HCT116 (cell line): ENCODE results near the gene IL18RAP. TPM values are rescaled to one million over a fixed set of nuclear protein-coding genes. Genes with fewer than 3 reads are reported as not detected.

ENCODE experiments used
- ATAC-seq: fragments of 200-7000 bp; cut with Tn5 transposase; 2 replicates; pipeline ENCODE4 v1.9.1; 2020; ENCODE audit warnings: mild to moderate bottlenecking, moderate library complexity
- BruUV-seq: library from RNA; stranded (reverse); fragments of 400-500 nt; replicated peaks from 2 replicates; lab custom pipeline; 2021; lab: Mats Ljungman, UMichigan
- CTCF ChIA-PET: fragments of 300-600 bp; sonication (Branson Sonifier 250); formaldehyde crosslinking; loops from one replicate; lab custom pipeline; 2021; ENCODE audit warnings: antibody characterized with exemption; lab: Charles Lee
- POLR2A ChIA-PET: fragments of 300-600, 350-600 bp; sonication (Branson Sonifier 250); formaldehyde crosslinking; loops from one replicate; lab custom pipeline; 2021; ENCODE audit warnings: antibody characterized with exemption; lab: Charles Lee
- RAD21 ChIA-PET, 2 experiments: fragments of 300-600 bp; sonication (Branson Sonifier 250); formaldehyde crosslinking; loops; one replicate each; lab custom pipeline; 2023; ENCODE audit warnings: low total read pairs in 2 of 2; ENCODE audit not compliant: uncharacterized antibody in 2 of 2, unreplicated experiment in 2 of 2, low non-redundant PET in 1 of 2; lab: Charles Lee
- DNase-seq: peaks from one replicate; pipeline ENCODE4 v3.0.0-alpha.2; 2010; ENCODE audit warnings: low read depth, low spot score
- H2AFZ ChIP-seq: fragments of 200-600 bp; shearing (Covaris generic), sonication (generic); 2 replicates; pipeline ENCODE4 v1.6.1; 2017; ENCODE audit warnings: low read depth, mixed run types, mixed read lengths, antibody characterized with exemption, low read length; ENCODE audit not compliant: poor library complexity, severe bottlenecking
- H3K27ac ChIP-seq: 2 replicates; pipeline ENCODE4 v1.5.1; 2012; ENCODE audit warnings: low read depth, low read length
- H3K27me3 ChIP-seq: fragments of 200-600 bp; sonication (generic); 2 replicates; pipeline ENCODE4 v1.6.1; 2016; ENCODE audit warnings: mixed run types, low read length, mixed read lengths; ENCODE audit not compliant: insufficient read depth
- H3K36me3 ChIP-seq, 2 experiments: fragments of 200-500 bp in 1 of 2; fragments of 200-600 bp in 1 of 2; sonication (Bioruptor generic) in 1 of 2; sonication (generic) in 1 of 2; 2 replicates each; pipeline versions ENCODE4 v1.5.1 to v1.6.1; 2014 to 2016; ENCODE audit warnings: low read length in 2 of 2, inconsistent platforms in 1 of 2, mixed read lengths in 1 of 2, mixed run types in 1 of 2; ENCODE audit not compliant: insufficient read depth in 2 of 2, control insufficient read depth in 1 of 2
- H3K4me1 ChIP-seq, 2 experiments: fragments of 200-600 bp in 1 of 2; sonication (generic) in 1 of 2; 2 replicates each; pipeline versions ENCODE4 v1.5.1 to v1.6.1; 2012 to 2017; ENCODE audit warnings: low read length in 2 of 2, inconsistent platforms in 1 of 2, mild to moderate bottlenecking in 1 of 2, mixed read lengths in 1 of 2, mixed run types in 1 of 2, moderate library complexity in 1 of 2; ENCODE audit not compliant: insufficient read depth in 2 of 2, control insufficient read depth in 1 of 2
- H3K4me2 ChIP-seq: fragments of 200-600 bp; sonication (generic); 2 replicates; pipeline ENCODE4 v1.6.1; 2017; ENCODE audit warnings: mixed run types, low read length, mixed read lengths
- H3K4me3 ChIP-seq, 2 experiments: fragments of 200-600 bp in 1 of 2; sonication (generic) in 1 of 2; replicated peaks in 1 of 2; 2 replicates each; pipeline ENCODE4 v1.5.1; 2011 to 2016; ENCODE audit warnings: low read length in 2 of 2, control low read depth in 1 of 2, low read depth in 1 of 2, mild to moderate bottlenecking in 1 of 2, mixed read lengths in 1 of 2, mixed run types in 1 of 2
- H3K79me2 ChIP-seq: fragments of 200-600 bp; sonication (generic); 2 replicates; pipeline ENCODE4 v1.6.1; 2017; ENCODE audit warnings: mild to moderate bottlenecking, mixed run types, low read length, moderate library complexity, mixed read lengths; ENCODE audit not compliant: insufficient read depth
- H3K9ac ChIP-seq: fragments of 200-600 bp; sonication (generic); 2 replicates; pipeline ENCODE4 v1.6.1; 2016; ENCODE audit warnings: low read length, mixed read lengths
- H3K9me2 ChIP-seq: fragments of 200-600 bp; sonication (generic), shearing (Covaris generic); 2 replicates; pipeline ENCODE4 v1.6.1; 2017; ENCODE audit warnings: mixed run types, mild to moderate bottlenecking, moderate library complexity; ENCODE audit not compliant: insufficient read depth
- H3K9me3 ChIP-seq, 2 experiments: fragments of 200-500 bp in 1 of 2; fragments of 200-600 bp in 1 of 2; sonication (Bioruptor generic) in 1 of 2; sonication (generic) in 1 of 2; 2 replicates each; pipeline ENCODE4 v1.6.1; 2014 to 2017; ENCODE audit warnings: low read length in 2 of 2, mixed read lengths in 2 of 2, inconsistent platforms in 1 of 2, low read depth in 1 of 2, mild to moderate bottlenecking in 1 of 2, mixed run types in 1 of 2, moderate library complexity in 1 of 2; ENCODE audit not compliant: control insufficient read depth in 1 of 2, insufficient read depth in 1 of 2
- H4K20me1 ChIP-seq: fragments of 200-600 bp; sonication (generic), shearing (Covaris generic); 2 replicates; pipeline ENCODE4 v1.6.1; 2017; ENCODE audit warnings: mixed run types, mild to moderate bottlenecking, moderate library complexity; ENCODE audit not compliant: insufficient read depth
- ATF3 ChIP-seq: IDR thresholded peaks from 2 replicates; pipeline ENCODE4 v1.6.1; 2012
- CBX3 ChIP-seq: IDR thresholded peaks from 2 replicates; pipeline ENCODE4 v1.6.1; 2012; ENCODE audit warnings: low read depth
- CEBPB ChIP-seq: IDR thresholded peaks from 2 replicates; pipeline ENCODE4 v1.6.1; 2012; ENCODE audit warnings: low read depth
- CTCF ChIP-seq, 3 experiments: fragments of 200-600 bp in 1 of 3; sonication (generic) in 1 of 3; IDR thresholded peaks in 2 of 3; conservative IDR thresholded peaks in 1 of 3; 2 replicates each; pipeline ENCODE4 v1.5.1; 2012 to 2017; ENCODE audit warnings: low read depth in 2 of 3, low read length in 2 of 3, antibody characterized with exemption in 1 of 3, borderline replicate concordance in 1 of 3, control low read depth in 1 of 3, mild to moderate bottlenecking in 1 of 3, mixed read lengths in 1 of 3, mixed run types in 1 of 3, moderate library complexity in 1 of 3; ENCODE audit not compliant: insufficient read depth in 1 of 3
- EGR1 ChIP-seq: IDR thresholded peaks from 2 replicates; pipeline ENCODE4 v1.6.1; 2012; ENCODE audit warnings: low read depth
- ELF1 ChIP-seq: IDR thresholded peaks from 2 replicates; pipeline ENCODE4 v1.6.1; 2012; ENCODE audit warnings: low read depth, borderline replicate concordance
- EZH2 ChIP-seq: fragments of 200-600 bp; sonication (generic); IDR thresholded peaks from 2 replicates; pipeline ENCODE4 v1.6.1; 2017; ENCODE audit warnings: antibody characterized with exemption, mixed run types
- FOSL1 ChIP-seq: IDR thresholded peaks from 2 replicates; pipeline ENCODE4 v1.6.1; 2012; ENCODE audit warnings: low read depth
- JUND ChIP-seq: IDR thresholded peaks from 2 replicates; pipeline ENCODE4 v1.6.1; 2012
- MAX ChIP-seq: IDR thresholded peaks from 2 replicates; pipeline ENCODE4 v1.6.1; 2012
- POLR2A ChIP-seq: IDR thresholded peaks from 2 replicates; pipeline ENCODE4 v1.7.0; 2011; ENCODE audit warnings: borderline replicate concordance; ENCODE audit not compliant: insufficient read depth, insufficient read length; ENCODE audit errors: extremely low read depth
- RAD21 ChIP-seq: IDR thresholded peaks from 2 replicates; pipeline ENCODE4 v1.6.1; 2012; ENCODE audit warnings: low read depth, mild to moderate bottlenecking
- REST ChIP-seq: IDR thresholded peaks from 2 replicates; pipeline ENCODE4 v1.6.1; 2012; ENCODE audit warnings: low read depth
- SIN3A ChIP-seq: IDR thresholded peaks from 2 replicates; pipeline ENCODE4 v1.6.1; 2012; ENCODE audit warnings: low read depth
- SP1 ChIP-seq: IDR thresholded peaks from 2 replicates; pipeline ENCODE4 v1.6.1; 2012; ENCODE audit warnings: low read depth
- SRF ChIP-seq: IDR thresholded peaks from 2 replicates; pipeline ENCODE4 v1.6.1; 2012; ENCODE audit warnings: low read depth
- TCF7L2 ChIP-seq: IDR thresholded peaks from 2 replicates; pipeline ENCODE4 v1.7.0; 2011; ENCODE audit warnings: borderline replicate concordance, inconsistent platforms; ENCODE audit not compliant: insufficient read depth, insufficient read length; ENCODE audit errors: extremely low read depth
- YY1 ChIP-seq: IDR thresholded peaks from 2 replicates; pipeline ENCODE4 v1.6.1; 2011; ENCODE audit warnings: low read length, low read depth, moderate library complexity, mild to moderate bottlenecking; ENCODE audit not compliant: insufficient replicate concordance; ENCODE audit errors: extremely low read depth
- ZBTB33 ChIP-seq: IDR thresholded peaks from 2 replicates; pipeline ENCODE4 v1.6.1; 2011; ENCODE audit warnings: mild to moderate bottlenecking, low read length, moderate library complexity; ENCODE audit not compliant: insufficient replicate concordance; ENCODE audit errors: extremely low read depth
- ZNF274 ChIP-seq: fragments of 200-500 bp; sonication (Bioruptor generic); IDR thresholded peaks from 2 replicates; pipeline ENCODE4 v1.6.1; 2014; ENCODE audit warnings: mild to moderate bottlenecking, low read depth, low read length, inconsistent platforms
- intact Hi-C: fragments of 100-400 bp; cut with micrococcal nuclease; formaldehyde crosslinking; loops from 2 replicates; pipeline ENCODE4 v1.10.0; 2022
- total RNA-seq: library from RNA; stranded (reverse); gene quantifications from one replicate; pipeline ENCODE4 v1.2.1, GENCODE V29; 2021; ENCODE audit not compliant: unreplicated experiment

Gene IL18RAP
- total RNA-seq, 1 experiment from 2014 or later = not detected

GRCh38 chr2:102492006-102492405 is 69.0 kb downstream of the IL18RAP start:
- BruUV-seq = no TSS peak

More at GRCh38 chr2:102492006-102492405, 69.0 kb downstream of the IL18RAP start:
- no peak overlapping the region for H3K9ac ChIP-seq
- no peaks in the 10 kb centered on the region for H3K9me2 ChIP-seq
- no peaks in the 10 kb centered on the region for H3K36me3 ChIP-seq
- no peaks in the 10 kb centered on the region for H4K20me1 ChIP-seq
- H3K27me3 ChIP-seq = no peaks in the 10 kb centered on the region; the same call in 1 of the 2 replicates
- H3K4me2 ChIP-seq = no peak overlapping the region
- no peak for DNase-seq
- H3K79me2 ChIP-seq = no peaks in the 10 kb centered on the region
- no peaks in the 10 kb centered on the region for H3K9me3 ChIP-seq
- no peak for TF ChIP-seq RAD21
- no peak for TF ChIP-seq CTCF (IDR thresholded peaks at IDR 0.05 in 2 of 3, conservative IDR thresholded peaks at IDR 0.05 in 1 of 3; ENCODE audit: borderline replicate concordance in 1 of 3, insufficient read depth in 1 of 3, low read depth in 2 of 3, low read length in 2 of 3)
- no peak for TF ChIP-seq ZNF274
- no peak for TF ChIP-seq CEBPB
- no peak for TF ChIP-seq SP1
- TF ChIP-seq YY1 = no peak
- TF ChIP-seq POLR2A = no peak
- TF ChIP-seq SIN3A = no peak
- no peak for TF ChIP-seq REST
- no peak for TF ChIP-seq EZH2
- no peak for TF ChIP-seq JUND
- no peak for TF ChIP-seq ELF1
- TF ChIP-seq MAX = no peak
- TF ChIP-seq FOSL1 = no peak
- no peak for TF ChIP-seq ZBTB33
- no peak for TF ChIP-seq ATF3
- no peak for TF ChIP-seq TCF7L2
- TF ChIP-seq CBX3 = no peak
- TF ChIP-seq EGR1 = no peak
- no peak for TF ChIP-seq SRF
- H3K4me1 ChIP-seq = no peaks in the 10 kb centered on the region; a peak in 1 of 4 replicates
- ChIA-PET RAD21 (no interaction called here), POLR2A (no interaction called here), CTCF (no interaction called here)
- no peak overlapping the region for H3K4me3 ChIP-seq
- no peak overlapping the region for H2AFZ ChIP-seq
- no peak for ATAC-seq
- intact Hi-C loops = no loop called here
- H3K27ac ChIP-seq = no peak overlapping the region
